ENCODE results near the gene DYNLT4. TPM values are rescaled to one million over a fixed set of nuclear protein-coding genes. Genes with fewer than 3 reads are reported as not detected.

Gene DYNLT4
- polyA plus RNA-seq, 1 donor (not counting 4 experiments of a cell fraction or from before 2014, with no cell fraction given): not detected

GRCh38 chr1:44821240-44821715 is 14.1 kb upstream of the DYNLT4 start:
- no peak overlapping the region for H2AFZ ChIP-seq (ENCODE audit: control insufficient read depth, low read length)
- TF ChIP-seq CTCF (optimal IDR thresholded peaks at IDR 0.05 in 1 of 3, IDR thresholded peaks at IDR 0.05 in 1 of 3, conservative IDR thresholded peaks at IDR 0.05 in 1 of 3; ENCODE audit: extremely low read depth in 1 of 3, insufficient read depth in 2 of 3, low read length in 3 of 3) (no peak), EZH2 (IDR thresholded peaks at IDR 0.05; ENCODE audit: low read length) (no peak)
- H3K4me3 ChIP-seq (ENCODE audit: control insufficient read depth in 2 of 3, extremely low read depth in 1 of 3, insufficient read depth in 2 of 3, low read depth in 1 of 3, low read length in 3 of 3): no peak overlapping the region
- no peaks in the 10 kb centered on the region for H4K20me1 ChIP-seq (ENCODE audit: control insufficient read depth, extremely low read depth, insufficient read depth, low read length)
- no peak overlapping the region for H3K4me2 ChIP-seq (ENCODE audit: control insufficient read depth, extremely low read depth, insufficient read depth, low read depth, low read length)
- dilution Hi-C loops (cut with MboI; ENCODE audit: extremely low pct_ligation_motif_present, low sequenced_read_pairs): no loop called here
- H3K9me1 ChIP-seq (ENCODE audit: control insufficient read depth, extremely low read depth, insufficient read depth, low read length): no peaks in the 10 kb centered on the region
- H3K4me1 ChIP-seq (ENCODE audit: control insufficient read depth, extremely low read depth, insufficient read depth, low read length): peaks cover 21% of the 10 kb centered on the region
- no peaks in the 10 kb centered on the region for H3K36me3 ChIP-seq (ENCODE audit: control insufficient read depth in 2 of 2, extremely low read depth in 1 of 2, insufficient read depth in 2 of 2, low read length in 2 of 2)
- no peak overlapping the region for H3K9ac ChIP-seq (ENCODE audit: control insufficient read depth, extremely low read depth, insufficient read depth, low read length)
- FAIRE-seq: no peak
- no peak for DNase-seq (ENCODE audit: low read depth, low spot score)
- no peaks in the 10 kb centered on the region for H3K27me3 ChIP-seq (ENCODE audit: control insufficient read depth, extremely low read depth, insufficient read depth, low read length)
- no peak overlapping the region for H3K27ac ChIP-seq (ENCODE audit: control insufficient read depth, insufficient read depth, low read length)
- H3K9me3 ChIP-seq (ENCODE audit: control insufficient read depth, low read depth, low read length): no peaks in the 10 kb centered on the region
- no peaks in the 10 kb centered on the region for H3K79me2 ChIP-seq (ENCODE audit: control insufficient read depth, insufficient read depth, low read length)

GRCh38 chr1:44820328-44821239 is 13.4 kb upstream of the DYNLT4 start:
- DNase-seq (ENCODE audit: low read depth, low spot score): no peak
- Histone ChIP-seq H3K4me1 (ENCODE audit: control insufficient read depth, extremely low read depth, insufficient read depth, low read length) (peaks cover 25% of the 10 kb centered on the region), H3K9me1 (ENCODE audit: control insufficient read depth, extremely low read depth, insufficient read depth, low read length) (no peaks in the 10 kb centered on the region), H2AFZ (ENCODE audit: control insufficient read depth, low read length) (peak overlapping the region; percentile 97), H3K9ac (ENCODE audit: control insufficient read depth, extremely low read depth, insufficient read depth, low read length) (peak overlapping the region; percentile 98), H3K4me2 (ENCODE audit: control insufficient read depth, extremely low read depth, insufficient read depth, low read depth, low read length) (peak overlapping the region; percentile 90), H3K79me2 (ENCODE audit: control insufficient read depth, insufficient read depth, low read length) (no peaks in the 10 kb centered on the region), H3K27ac (ENCODE audit: control insufficient read depth, insufficient read depth, low read length) (peak overlapping the region; percentile 100), H3K36me3 (ENCODE audit: control insufficient read depth in 2 of 2, extremely low read depth in 1 of 2, insufficient read depth in 2 of 2, low read length in 2 of 2) (no peaks in the 10 kb centered on the region), H3K4me3 (ENCODE audit: control insufficient read depth in 2 of 3, extremely low read depth in 1 of 3, insufficient read depth in 2 of 3, low read depth in 1 of 3, low read length in 3 of 3) (peak overlapping the region; percentile 11 to 83 (median 20)), H3K9me3 (ENCODE audit: control insufficient read depth, low read depth, low read length) (no peaks in the 10 kb centered on the region), H4K20me1 (ENCODE audit: control insufficient read depth, extremely low read depth, insufficient read depth, low read length) (no peaks in the 10 kb centered on the region), H3K27me3 (ENCODE audit: control insufficient read depth, extremely low read depth, insufficient read depth, low read length) (no peaks in the 10 kb centered on the region)
- dilution Hi-C loops (cut with MboI; ENCODE audit: extremely low pct_ligation_motif_present, low sequenced_read_pairs): no loop called here
- no peak for TF ChIP-seq CTCF (optimal IDR thresholded peaks at IDR 0.05 in 1 of 3, IDR thresholded peaks at IDR 0.05 in 1 of 3, conservative IDR thresholded peaks at IDR 0.05 in 1 of 3; ENCODE audit: extremely low read depth in 1 of 3, insufficient read depth in 2 of 3, low read length in 3 of 3)
- TF ChIP-seq EZH2 (IDR thresholded peaks at IDR 0.05; ENCODE audit: low read length): peak; percentile 7
- FAIRE-seq: no peak
